ENCODE data around the gene GJB3. TPM values are rescaled to one million over a fixed set of nuclear protein-coding genes. Genes with fewer than 3 reads are reported as not detected.

Gene GJB3
- total and polyA plus RNA-seq, 9 of the 15 experiments (the other 6 are each of a cell fraction or from before 2014, with no cell fraction given): not detected

DNA sequence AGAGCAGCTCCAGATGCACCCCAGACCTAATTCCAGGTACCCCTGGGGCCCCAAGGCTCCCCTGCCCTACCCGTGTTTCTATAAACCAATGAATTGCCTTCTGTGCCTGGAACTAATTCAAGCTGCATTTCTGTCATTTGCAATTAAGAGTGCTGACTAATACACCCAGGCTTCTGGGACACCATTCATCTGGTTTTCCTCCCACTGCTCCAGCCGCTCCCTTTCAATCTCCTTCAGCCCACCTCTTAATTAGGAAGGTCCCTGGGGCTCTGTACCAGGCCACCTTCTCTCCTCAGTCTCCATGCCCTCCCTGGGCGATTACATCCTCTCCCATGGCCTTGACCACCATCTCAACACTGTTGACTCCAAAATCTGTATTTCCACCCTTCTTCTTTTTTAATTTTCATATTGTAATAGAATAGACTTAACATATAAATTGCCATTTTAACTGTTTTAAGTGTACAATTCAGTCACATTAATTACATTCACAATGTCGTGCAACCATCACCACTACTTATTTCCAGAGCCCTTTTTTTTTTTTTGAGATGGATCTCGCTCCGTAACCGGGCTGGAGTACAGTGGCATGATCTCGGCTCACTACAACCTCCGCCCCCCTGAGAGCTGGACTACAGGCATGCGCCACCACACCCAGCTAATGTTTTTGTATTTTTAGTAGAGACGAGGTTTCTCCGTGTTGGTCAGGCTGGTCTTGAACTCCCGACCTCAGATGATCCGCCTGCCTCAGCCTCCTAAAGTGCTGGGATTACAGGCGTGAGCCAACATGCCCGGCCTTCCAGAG, 9.2 kb upstream of the GJB3 start:
- Histone ChIP-seq H3K79me2 (ENCODE audit: control insufficient read depth, insufficient read depth, low read length) (no peaks in the 10 kb centered on the region), H3K4me3 (no peak overlapping the region), H4K20me1 (replicated peaks; ENCODE audit: control insufficient read depth, insufficient read depth, low read length) (0 out of 2 replicates have a peak, but pooled peaks cover 3% of the 10 kb centered on the region), H3K4me1 (replicated peaks in 1 of 2; ENCODE audit: control insufficient read depth in 2 of 2, insufficient read depth in 2 of 2, low read length in 2 of 2) (no peaks in the 10 kb centered on the region), H3K27me3 (ENCODE audit: control insufficient read depth in 2 of 2, insufficient read depth in 2 of 2, low read length in 2 of 2) (peaks cover 30 to 36% of the 10 kb centered on the region in 2 experiments), H3K36me3 (ENCODE audit: control insufficient read depth, insufficient read depth, low read length) (no peaks in the 10 kb centered on the region), H3K9me1 (ENCODE audit: control insufficient read depth, insufficient read depth, low read length) (no peaks in the 10 kb centered on the region), H3K4me2 (ENCODE audit: insufficient read depth, low read length) (no peak overlapping the region), H3K27ac (ENCODE audit: extremely low read depth, low read depth, low read length) (no peak overlapping the region), H3K9me3 (replicated peaks; ENCODE audit: control insufficient read depth, insufficient read depth, low read depth, low read length) (no peaks in the 10 kb centered on the region), H2AFZ (ENCODE audit: low read depth, low read length) (no peak overlapping the region), H3K9ac (ENCODE audit: insufficient read depth in 1 of 2, low read depth in 2 of 2, low read length in 2 of 2) (no peak overlapping the region)
- ATAC-seq: no peak
- no TSS peak for BruUV-seq (replicated peaks)
- POLR2A ChIA-PET: no interaction called here
- CTCF ChIA-PET (ENCODE audit: low intra/inter-chr PET ratio): no interaction called here
- FAIRE-seq: no peak
- intact Hi-C loops (cut with micrococcal nuclease) (no loop called here), in situ Hi-C loops (cut with MboI) (no loop called here)
- under 1% methylated on average over 16 of the region's 16 CpGs for WGBS (ENCODE audit: insufficient coverage, low coverage, missing lambda C conversion rate)
- DNase-seq (ENCODE audit: extremely low read depth in 1 of 4, low spot score in 3 of 4): no peak
- TF ChIP-seq SP1 (CRISPR knock-in tag; IDR thresholded peaks at IDR 0.05) (no peak), ZNF707 (CRISPR knock-in tag; conservative IDR thresholded peaks at IDR 0.05) (no peak), ZKSCAN8 (CRISPR knock-in tag; IDR thresholded peaks at IDR 0.05) (no peak), BRCA1 (IDR thresholded peaks at IDR 0.05) (no peak), BRCA1 (CRISPR knock-in tag; IDR thresholded peaks at IDR 0.05) (no peak), ZSCAN32 (CRISPR knock-in tag; IDR thresholded peaks at IDR 0.05) (no peak), SMARCE1 (IDR thresholded peaks at IDR 0.05) (no peak), ZNF766 (CRISPR knock-in tag; conservative IDR thresholded peaks at IDR 0.05) (no peak), NELFE (IDR thresholded peaks at IDR 0.05; ENCODE audit: insufficient read depth, insufficient read length) (no peak), CTBP1 (IDR thresholded peaks at IDR 0.05; ENCODE audit: borderline replicate concordance) (no peak), GABPB1 (CRISPR knock-in tag; IDR thresholded peaks at IDR 0.05) (no peak), CREM (IDR thresholded peaks at IDR 0.05; ENCODE audit: low read depth) (no peak), KHSRP (IDR thresholded peaks at IDR 0.05) (no peak), RAD51 (IDR thresholded peaks at IDR 0.05; ENCODE audit: borderline replicate concordance, low read depth) (no peak), NFATC3 (IDR thresholded peaks at IDR 0.05) (no peak)
- TF ChIP-seq, protein P1, sequence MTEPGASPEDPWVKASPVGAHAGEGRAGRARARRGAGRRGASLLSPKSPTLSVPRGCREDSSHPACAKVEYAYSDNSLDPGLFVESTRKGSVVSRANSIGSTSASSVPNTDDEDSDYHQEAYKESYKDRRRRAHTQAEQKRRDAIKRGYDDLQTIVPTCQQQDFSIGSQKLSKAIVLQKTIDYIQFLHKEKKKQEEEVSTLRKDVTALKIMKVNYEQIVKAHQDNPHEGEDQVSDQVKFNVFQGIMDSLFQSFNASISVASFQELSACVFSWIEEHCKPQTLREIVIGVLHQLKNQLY (CRISPR knock-in tag; conservative IDR thresholded peaks at IDR 0.05): no peak
- TF ChIP-seq, protein P2, sequence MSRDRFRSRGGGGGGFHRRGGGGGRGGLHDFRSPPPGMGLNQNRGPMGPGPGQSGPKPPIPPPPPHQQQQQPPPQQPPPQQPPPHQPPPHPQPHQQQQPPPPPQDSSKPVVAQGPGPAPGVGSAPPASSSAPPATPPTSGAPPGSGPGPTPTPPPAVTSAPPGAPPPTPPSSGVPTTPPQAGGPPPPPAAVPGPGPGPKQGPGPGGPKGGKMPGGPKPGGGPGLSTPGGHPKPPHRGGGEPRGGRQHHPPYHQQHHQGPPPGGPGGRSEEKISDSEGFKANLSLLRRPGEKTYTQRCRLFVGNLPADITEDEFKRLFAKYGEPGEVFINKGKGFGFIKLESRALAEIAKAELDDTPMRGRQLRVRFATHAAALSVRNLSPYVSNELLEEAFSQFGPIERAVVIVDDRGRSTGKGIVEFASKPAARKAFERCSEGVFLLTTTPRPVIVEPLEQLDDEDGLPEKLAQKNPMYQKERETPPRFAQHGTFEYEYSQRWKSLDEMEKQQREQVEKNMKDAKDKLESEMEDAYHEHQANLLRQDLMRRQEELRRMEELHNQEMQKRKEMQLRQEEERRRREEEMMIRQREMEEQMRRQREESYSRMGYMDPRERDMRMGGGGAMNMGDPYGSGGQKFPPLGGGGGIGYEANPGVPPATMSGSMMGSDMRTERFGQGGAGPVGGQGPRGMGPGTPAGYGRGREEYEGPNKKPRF (IDR thresholded peaks at IDR 0.05; ENCODE audit: low read depth, low read length): no peak
- TF ChIP-seq, protein P3, sequence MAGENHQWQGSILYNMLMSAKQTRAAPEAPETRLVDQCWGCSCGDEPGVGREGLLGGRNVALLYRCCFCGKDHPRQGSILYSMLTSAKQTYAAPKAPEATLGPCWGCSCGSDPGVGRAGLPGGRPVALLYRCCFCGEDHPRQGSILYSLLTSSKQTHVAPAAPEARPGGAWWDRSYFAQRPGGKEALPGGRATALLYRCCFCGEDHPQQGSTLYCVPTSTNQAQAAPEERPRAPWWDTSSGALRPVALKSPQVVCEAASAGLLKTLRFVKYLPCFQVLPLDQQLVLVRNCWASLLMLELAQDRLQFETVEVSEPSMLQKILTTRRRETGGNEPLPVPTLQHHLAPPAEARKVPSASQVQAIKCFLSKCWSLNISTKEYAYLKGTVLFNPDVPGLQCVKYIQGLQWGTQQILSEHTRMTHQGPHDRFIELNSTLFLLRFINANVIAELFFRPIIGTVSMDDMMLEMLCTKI (IDR thresholded peaks at IDR 0.05; ENCODE audit: partially characterized antibody): no peak
- TF ChIP-seq, protein P4, sequence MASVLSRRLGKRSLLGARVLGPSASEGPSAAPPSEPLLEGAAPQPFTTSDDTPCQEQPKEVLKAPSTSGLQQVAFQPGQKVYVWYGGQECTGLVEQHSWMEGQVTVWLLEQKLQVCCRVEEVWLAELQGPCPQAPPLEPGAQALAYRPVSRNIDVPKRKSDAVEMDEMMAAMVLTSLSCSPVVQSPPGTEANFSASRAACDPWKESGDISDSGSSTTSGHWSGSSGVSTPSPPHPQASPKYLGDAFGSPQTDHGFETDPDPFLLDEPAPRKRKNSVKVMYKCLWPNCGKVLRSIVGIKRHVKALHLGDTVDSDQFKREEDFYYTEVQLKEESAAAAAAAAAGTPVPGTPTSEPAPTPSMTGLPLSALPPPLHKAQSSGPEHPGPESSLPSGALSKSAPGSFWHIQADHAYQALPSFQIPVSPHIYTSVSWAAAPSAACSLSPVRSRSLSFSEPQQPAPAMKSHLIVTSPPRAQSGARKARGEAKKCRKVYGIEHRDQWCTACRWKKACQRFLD (CRISPR knock-in tag; IDR thresholded peaks at IDR 0.05): no peak

All from K562 (cell line).